ENCODE measurements around the gene MPZL2. TPM values are rescaled to one million over a fixed set of nuclear protein-coding genes. Genes with fewer than 3 reads are reported as not detected.

The MPZL2 gene
- total RNA-seq, 1 experiment from 2014 or later, result 69.9 TPM

GRCh38 chr11:118213781-118214180 lies 50.3 kb downstream of the MPZL2 start:
- no peaks in the 10 kb centered on the region for H3K27me3 ChIP-seq (replicated peaks; ENCODE audit: control insufficient read depth, insufficient read depth, low read length)
- intact Hi-C loops (cut with micrococcal nuclease; ENCODE audit: unreplicated experiment), result no loop called here
- no TSS peak for BruUV-seq (replicated peaks)
- no peaks in the 10 kb centered on the region for H3K9me3 ChIP-seq
- POLR2A ChIA-PET, result interaction anchor here (0.7 to 1.4 kb wide), 2 partner anchors 11 to 19 kb away, joined by 3 read pairs; no protein-coding TSS in a partner anchor
- DNase-seq, result peak in 1 of 2 experiments; percentile 51
- no peaks in the 10 kb centered on the region for H3K36me3 ChIP-seq (ENCODE audit: control insufficient read depth, insufficient read depth, low read length)
- no peaks in the 10 kb centered on the region for H3K27me3 Mint-ChIP-seq (ENCODE audit: insufficient read depth, unreplicated experiment)
- no peaks in the 10 kb centered on the region for H3K9me3 Mint-ChIP-seq (ENCODE audit: unreplicated experiment)
- H3K4me3 ChIP-seq (ENCODE audit: low read depth, low read length), result peak overlapping the region; percentile 18; the same call in 1 of the 2 replicates
- H3K4me1 ChIP-seq, result peaks cover 86% of the 10 kb centered on the region
- H3K36me3 Mint-ChIP-seq (ENCODE audit: insufficient read depth, unreplicated experiment), result peaks cover 12% of the 10 kb centered on the region
- H3K4me3 Mint-ChIP-seq (ENCODE audit: unreplicated experiment), result peak overlapping the region; percentile 45
- peak overlapping the region; percentile 67 for H3K27ac Mint-ChIP-seq (ENCODE audit: unreplicated experiment)
- TF ChIP-seq CTCF (IDR thresholded peaks at IDR 0.05; ENCODE audit: insufficient read depth in 1 of 2, low read depth in 1 of 2, low read length in 1 of 2, severe bottlenecking in 1 of 2, unreplicated experiment in 1 of 2), result no peak
- CTCF ChIA-PET, result interaction anchor here (1.4 to 4.1 kb wide), 3 partner anchors 15 to 81 kb away, joined by 3 to 24 read pairs (median 8); no protein-coding TSS in a partner anchor
- peaks cover 54% of the 10 kb centered on the region for H3K4me1 Mint-ChIP-seq (ENCODE audit: low read depth, unreplicated experiment)

GRCh38 chr11:118213201-118213600 lies 50.9 kb downstream of the MPZL2 start:
- BruUV-seq (replicated peaks), result TSS peak; percentile 28
- Histone ChIP-seq H3K36me3 (ENCODE audit: control insufficient read depth, insufficient read depth, low read length) (no peaks in the 10 kb centered on the region), H3K27me3 (replicated peaks; ENCODE audit: control insufficient read depth, insufficient read depth, low read length) (no peaks in the 10 kb centered on the region), H3K4me1 (peaks cover 86% of the 10 kb centered on the region), H3K4me3 (ENCODE audit: low read depth, low read length) (no peak overlapping the region), H3K9me3 (no peaks in the 10 kb centered on the region)
- peak overlapping the region; percentile 67 for H3K27ac Mint-ChIP-seq (ENCODE audit: unreplicated experiment)
- H3K9me3 Mint-ChIP-seq (ENCODE audit: unreplicated experiment), result no peaks in the 10 kb centered on the region
- no peak for DNase-seq
- no peaks in the 10 kb centered on the region for H3K27me3 Mint-ChIP-seq (ENCODE audit: insufficient read depth, unreplicated experiment)
- ChIA-PET POLR2A (interaction anchor here (0.7 to 2.0 kb wide), 2 partner anchors 11 to 39 kb away, joined by 3 to 16 read pairs; partner anchors contain the start of gene MPZL3), CTCF (interaction anchor here (0.6 to 4.1 kb wide), 4 partner anchors 14 to 70 kb away, joined by 7 to 24 read pairs (median 8); no protein-coding TSS in a partner anchor)
- H3K36me3 Mint-ChIP-seq (ENCODE audit: insufficient read depth, unreplicated experiment), result peaks cover 12% of the 10 kb centered on the region
- H3K4me1 Mint-ChIP-seq (ENCODE audit: low read depth, unreplicated experiment), result peaks cover 54% of the 10 kb centered on the region
- H3K4me3 Mint-ChIP-seq (ENCODE audit: unreplicated experiment), result peak overlapping the region; percentile 64
- intact Hi-C loops (cut with micrococcal nuclease; ENCODE audit: unreplicated experiment), result no loop called here
- TF ChIP-seq CTCF (IDR thresholded peaks at IDR 0.05; ENCODE audit: insufficient read depth in 1 of 2, low read depth in 1 of 2, low read length in 1 of 2, severe bottlenecking in 1 of 2, unreplicated experiment in 1 of 2), result no peak

GRCh38 chr11:118212781-118213191 lies 51.3 kb downstream of the MPZL2 start:
- Mint-ChIP-seq H3K4me1 (ENCODE audit: low read depth, unreplicated experiment) (peaks cover 54% of the 10 kb centered on the region), H3K27ac (ENCODE audit: unreplicated experiment) (peak overlapping the region; percentile 67), H3K9me3 (ENCODE audit: unreplicated experiment) (no peaks in the 10 kb centered on the region), H3K36me3 (ENCODE audit: insufficient read depth, unreplicated experiment) (peaks cover 12% of the 10 kb centered on the region), H3K4me3 (ENCODE audit: unreplicated experiment) (peak overlapping the region; percentile 64), H3K27me3 (ENCODE audit: insufficient read depth, unreplicated experiment) (no peaks in the 10 kb centered on the region)
- POLR2A ChIA-PET, result interaction anchor here (1.3 to 2.0 kb wide), 3 partner anchors 14 to 39 kb away, joined by 4 to 16 read pairs (median 13); partner anchors contain the start of gene MPZL3
- CTCF ChIA-PET, result interaction anchor here (0.6 to 2.9 kb wide), 7 partner anchors 10 to 70 kb away, joined by 3 to 75 read pairs (median 8); partner anchors contain the start of gene MPZL3
- Histone ChIP-seq H3K4me3 (ENCODE audit: low read depth, low read length) (no peak overlapping the region), H3K27me3 (replicated peaks; ENCODE audit: control insufficient read depth, insufficient read depth, low read length) (no peaks in the 10 kb centered on the region), H3K4me1 (peaks cover 85% of the 10 kb centered on the region), H3K9me3 (no peaks in the 10 kb centered on the region), H3K36me3 (ENCODE audit: control insufficient read depth, insufficient read depth, low read length) (no peaks in the 10 kb centered on the region)
- no peak for TF ChIP-seq CTCF (IDR thresholded peaks at IDR 0.05; ENCODE audit: insufficient read depth in 1 of 2, low read depth in 1 of 2, low read length in 1 of 2, severe bottlenecking in 1 of 2, unreplicated experiment in 1 of 2)
- intact Hi-C loops (cut with micrococcal nuclease; ENCODE audit: unreplicated experiment), result loop anchor here (1.0 kb wide), 7 partner anchors 10 to 109 kb away; partner anchors contain the start of genes MPZL2 and MPZL3
- no TSS peak for BruUV-seq (replicated peaks)
- no peak for DNase-seq
